MCF 10A (cell line): ENCODE data around the gene SLC24A3. TPM values are rescaled to one million over a fixed set of nuclear protein-coding genes. Genes with fewer than 3 reads are reported as not detected.

Experiments used
- BruUV-seq: library from RNA; stranded (reverse); fragments of 400-500 nt; replicated peaks from 2 replicates; lab custom pipeline; 2021; lab: Mats Ljungman, UMichigan
- CTCF ChIA-PET: fragments of 300-600 bp; sonication (Branson Sonifier 250); formaldehyde crosslinking; extraction: SDS; loops from one replicate; lab custom pipeline; 2021; ENCODE audit warnings: antibody characterized with exemption, inconsistent platforms; lab: Yijun Ruan, JAX
- POLR2A ChIA-PET: fragments of 300-600, 350-650 bp; sonication (Branson Sonifier 250); formaldehyde crosslinking; extraction: SDS; loops from one replicate; lab custom pipeline; 2020; ENCODE audit warnings: antibody characterized with exemption, inconsistent platforms; lab: Yijun Ruan, JAX
- DNase-seq: peaks from one replicate; pipeline ENCODE4 v3.0.0-alpha.2; 2018; ENCODE audit not compliant: unreplicated experiment
- H3K27ac Mint-ChIP-seq: one replicate; pipeline ENCODE4 v1.8.0; 2022; ENCODE audit warnings: mild to moderate bottlenecking, low read depth, mixed read lengths; ENCODE audit not compliant: unreplicated experiment
- H3K27me3 Mint-ChIP-seq: one replicate; pipeline ENCODE4 v1.8.0; 2022; ENCODE audit warnings: mixed read lengths; ENCODE audit not compliant: insufficient read depth, unreplicated experiment
- H3K36me3 Mint-ChIP-seq: one replicate; pipeline ENCODE4 v1.8.0; 2022; ENCODE audit warnings: mild to moderate bottlenecking, moderate library complexity, mixed read lengths; ENCODE audit not compliant: insufficient read depth, unreplicated experiment
- H3K4me1 Mint-ChIP-seq: one replicate; pipeline ENCODE4 v1.8.0; 2022; ENCODE audit warnings: mixed read lengths; ENCODE audit not compliant: insufficient read depth, unreplicated experiment
- H3K4me3 Mint-ChIP-seq: one replicate; pipeline ENCODE4 v1.8.0; 2022; ENCODE audit warnings: mild to moderate bottlenecking, moderate library complexity, mixed read lengths; ENCODE audit not compliant: unreplicated experiment
- H3K9me3 Mint-ChIP-seq: one replicate; pipeline ENCODE4 v1.8.0; 2022; ENCODE audit warnings: mixed read lengths; ENCODE audit not compliant: unreplicated experiment
- intact Hi-C: fragments of 100-400 bp; cut with micrococcal nuclease; formaldehyde crosslinking; loops from 2 replicates; pipeline ENCODE4 v1.14.1; 2022
- total RNA-seq: library from RNA; stranded (reverse); gene quantifications from 2 replicates; pipeline ENCODE4 v1.2.3, GENCODE V29; 2022
- TF ChIP-seq, protein P1 (sequence below): fragments of 200-600 bp; IDR thresholded peaks from one replicate; pipeline ENCODE4 v1.8.0; 2022; ENCODE audit warnings: antibody characterized with exemption, mild to moderate bottlenecking; ENCODE audit not compliant: unreplicated experiment

The SLC24A3 gene
- total RNA-seq, 1 experiment from 2014 or later: not detected

DNA sequence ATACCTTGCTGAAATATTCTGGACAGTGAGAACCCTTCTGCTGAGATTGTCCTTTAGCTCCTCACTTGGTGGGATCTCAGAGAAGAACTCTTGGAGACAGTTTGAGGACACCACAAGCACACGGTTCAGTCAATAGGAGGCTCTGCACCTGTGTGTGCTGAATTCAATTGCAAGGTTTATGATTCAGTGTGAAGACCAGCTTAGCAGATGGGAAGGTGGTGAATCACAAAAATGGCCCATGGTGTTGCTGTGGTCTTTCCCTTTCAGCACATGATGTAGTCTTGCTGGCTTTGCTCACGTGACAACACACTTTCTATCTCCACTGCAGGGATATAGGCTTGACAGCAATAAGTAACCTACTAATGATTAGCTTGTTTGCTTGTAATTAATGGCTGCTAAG, 270.3 kb downstream of the SLC24A3 start:
- Mint-ChIP-seq H3K4me3 (no peak overlapping the region), H3K27me3 (no peaks in the 10 kb centered on the region), H3K27ac (no peak overlapping the region), H3K36me3 (no peaks in the 10 kb centered on the region), H3K4me1 (no peaks in the 10 kb centered on the region), H3K9me3 (no peaks in the 10 kb centered on the region)
- intact Hi-C loops: no loop called here
- BruUV-seq: no TSS peak
- ChIA-PET POLR2A (no interaction called here), CTCF (interaction anchor here (0.6 to 0.7 kb wide), 2 partner anchors 29 to 647 kb away, joined by 3 to 4 read pairs; no protein-coding TSS in a partner anchor)
- TF ChIP-seq, protein P1, sequence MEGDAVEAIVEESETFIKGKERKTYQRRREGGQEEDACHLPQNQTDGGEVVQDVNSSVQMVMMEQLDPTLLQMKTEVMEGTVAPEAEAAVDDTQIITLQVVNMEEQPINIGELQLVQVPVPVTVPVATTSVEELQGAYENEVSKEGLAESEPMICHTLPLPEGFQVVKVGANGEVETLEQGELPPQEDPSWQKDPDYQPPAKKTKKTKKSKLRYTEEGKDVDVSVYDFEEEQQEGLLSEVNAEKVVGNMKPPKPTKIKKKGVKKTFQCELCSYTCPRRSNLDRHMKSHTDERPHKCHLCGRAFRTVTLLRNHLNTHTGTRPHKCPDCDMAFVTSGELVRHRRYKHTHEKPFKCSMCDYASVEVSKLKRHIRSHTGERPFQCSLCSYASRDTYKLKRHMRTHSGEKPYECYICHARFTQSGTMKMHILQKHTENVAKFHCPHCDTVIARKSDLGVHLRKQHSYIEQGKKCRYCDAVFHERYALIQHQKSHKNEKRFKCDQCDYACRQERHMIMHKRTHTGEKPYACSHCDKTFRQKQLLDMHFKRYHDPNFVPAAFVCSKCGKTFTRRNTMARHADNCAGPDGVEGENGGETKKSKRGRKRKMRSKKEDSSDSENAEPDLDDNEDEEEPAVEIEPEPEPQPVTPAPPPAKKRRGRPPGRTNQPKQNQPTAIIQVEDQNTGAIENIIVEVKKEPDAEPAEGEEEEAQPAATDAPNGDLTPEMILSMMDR: no peak
- no peak for DNase-seq

DNA sequence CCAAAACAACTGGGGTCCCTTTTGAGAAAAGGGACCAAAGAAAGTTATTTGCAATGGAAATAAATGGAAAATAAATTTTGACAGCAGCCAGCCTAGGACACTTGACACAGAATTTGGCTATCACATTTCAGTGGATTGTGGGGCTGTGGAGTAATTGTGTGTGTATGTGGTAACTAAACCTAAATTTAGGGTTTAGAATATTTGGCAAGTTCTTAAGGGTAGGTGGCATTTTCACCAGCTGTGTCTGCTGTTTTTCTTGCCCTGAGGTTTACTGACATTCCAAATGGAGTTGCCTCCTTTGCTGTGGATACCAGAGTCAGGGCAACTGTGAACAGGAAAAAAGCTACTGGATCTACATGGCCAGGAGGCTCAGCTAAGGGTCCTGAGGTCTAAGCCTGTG, 270.9 kb downstream of the SLC24A3 start:
- BruUV-seq: no TSS peak
- intact Hi-C loops: no loop called here
- Mint-ChIP-seq H3K9me3 (no peaks in the 10 kb centered on the region), H3K27ac (no peak overlapping the region), H3K27me3 (no peaks in the 10 kb centered on the region), H3K4me1 (no peaks in the 10 kb centered on the region), H3K4me3 (no peak overlapping the region), H3K36me3 (no peaks in the 10 kb centered on the region)
- ChIA-PET CTCF (interaction anchor here (0.6 to 0.7 kb wide), 2 partner anchors 28 to 647 kb away, joined by 3 to 4 read pairs; no protein-coding TSS in a partner anchor), POLR2A (no interaction called here)
- TF ChIP-seq, protein P1: no peak
- no peak for DNase-seq

DNA sequence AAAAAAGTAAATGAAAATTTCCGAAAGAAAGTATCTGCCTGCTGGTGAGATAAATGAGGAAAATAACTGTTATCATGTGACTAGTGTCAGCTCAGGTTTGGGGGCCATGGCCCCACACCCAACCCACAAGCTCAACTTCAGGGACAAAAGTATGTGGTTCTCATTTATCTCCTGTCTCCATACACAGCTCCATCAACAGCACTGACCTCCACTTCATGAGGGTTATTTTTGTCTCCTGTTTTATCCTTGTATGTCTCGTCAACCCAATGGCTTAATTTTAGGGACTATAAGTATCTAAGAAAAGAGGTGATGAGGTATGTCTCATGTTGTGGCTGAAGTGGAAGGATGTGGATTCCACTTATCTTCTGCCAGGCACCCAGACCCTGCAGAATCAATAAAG, 274.0 kb downstream of the SLC24A3 start:
- Mint-ChIP-seq H3K27ac (no peak overlapping the region), H3K4me1 (no peaks in the 10 kb centered on the region)
- no TSS peak for BruUV-seq

DNA sequence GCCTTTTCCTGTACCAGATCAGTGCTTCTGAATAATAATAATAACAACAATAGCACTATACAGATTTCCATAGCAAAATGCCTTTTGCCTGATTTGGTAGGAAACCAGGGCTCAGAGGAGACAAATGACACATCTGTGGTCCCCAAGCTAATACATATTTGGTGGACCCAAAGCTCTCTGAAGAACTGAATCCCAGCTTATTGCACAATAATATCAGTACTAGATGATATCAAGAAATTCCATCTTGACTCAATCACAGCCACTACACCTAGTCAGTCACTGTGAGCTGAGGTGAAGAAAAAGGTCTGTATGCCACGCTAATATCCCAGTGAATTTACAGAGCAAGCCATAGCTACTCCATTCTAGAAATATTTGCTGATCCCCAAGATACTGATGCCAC, 275.0 kb downstream of the SLC24A3 start:
- BruUV-seq: no TSS peak
- Mint-ChIP-seq H3K27me3 (no peaks in the 10 kb centered on the region), H3K27ac (no peak overlapping the region), H3K4me1 (no peaks in the 10 kb centered on the region), H3K4me3 (no peak overlapping the region), H3K9me3 (no peaks in the 10 kb centered on the region), H3K36me3 (no peaks in the 10 kb centered on the region)
- ChIA-PET POLR2A (no interaction called here), CTCF (no interaction called here)
- intact Hi-C loops: no loop called here
- TF ChIP-seq, protein P1: no peak
- no peak for DNase-seq

More for the DNA sequence above, 274.0 kb downstream of the SLC24A3 start:
- DNase-seq: no peak
- Mint-ChIP-seq H3K4me3 (no peak overlapping the region), H3K36me3 (no peaks in the 10 kb centered on the region), H3K9me3 (no peaks in the 10 kb centered on the region), H3K27me3 (no peaks in the 10 kb centered on the region)
- intact Hi-C loops: no loop called here
- ChIA-PET POLR2A (no interaction called here), CTCF (no interaction called here)
- TF ChIP-seq, protein P1: no peak
